Esophagus (tissue), 2 donors: ENCODE data around the gene MBTD1. TPM values are rescaled to one million over a fixed set of nuclear protein-coding genes. Genes with fewer than 3 reads are reported as not detected.
"Not testable (repeated sequence)": the region's sequence is repeated elsewhere in the genome, so short reads cannot be mapped to it uniquely, and the experiment has no call there.

ENCODE experiments used
- H3K27ac ChIP-seq, 2 donors: one replicate each; pipeline ENCODE4 v1.5.1; 2013; ENCODE audit warnings: low read depth in 2 of 2, mild to moderate bottlenecking in 2 of 2, inconsistent platforms in 1 of 2, low read length in 1 of 2, moderate library complexity in 1 of 2
- H3K27me3 ChIP-seq, 2 donors: one replicate each; pipeline ENCODE4 v1.6.1; 2013; ENCODE audit warnings: low read length in 2 of 2, control low read depth in 1 of 2, mild to moderate bottlenecking in 1 of 2; ENCODE audit not compliant: insufficient read depth in 2 of 2, control insufficient read depth in 1 of 2
- H3K36me3 ChIP-seq, 2 donors: one replicate each; pipeline ENCODE4 v1.6.1; 2013; ENCODE audit warnings: low read length in 1 of 2; ENCODE audit not compliant: control insufficient read depth in 2 of 2, insufficient read depth in 2 of 2
- H3K4me1 ChIP-seq, 2 donors: one replicate each; pipeline ENCODE4 v1.6.1; 2013; ENCODE audit warnings: low read length in 1 of 2; ENCODE audit not compliant: control insufficient read depth in 2 of 2, insufficient read depth in 2 of 2
- H3K4me3 ChIP-seq, 2 donors: one replicate each; pipeline ENCODE4 v1.5.1; 2013; ENCODE audit warnings: low read length in 2 of 2, mild to moderate bottlenecking in 2 of 2, low read depth in 1 of 2, moderate library complexity in 1 of 2
- H3K9me3 ChIP-seq, 2 donors: one replicate each; pipeline ENCODE4 v1.6.1; 2013; ENCODE audit warnings: mild to moderate bottlenecking in 2 of 2, low read depth in 1 of 2, low read length in 1 of 2, moderate library complexity in 1 of 2; ENCODE audit not compliant: control insufficient read depth in 2 of 2, insufficient read depth in 1 of 2
- WGBS, 2 donors: extraction: QIAGEN DNeasy Blood & Tissue Kit; methylation state at CpG; one replicate each; pipeline ENCODE4 v1.1.7; 2013; 5-methylcytosine and 5-hydroxymethylcytosine counted together
- polyA plus RNA-seq, 2 donors: library from polyadenylated mRNA; stranded (reverse); fragments of 200-250 nt; gene quantifications; one replicate each; pipeline ENCODE4 v1.2.3, GENCODE V29; 2013
- donor health status: healthy with polysubstance abuse.
- donor health status: Bipolar disorder and iron deficiency.

MBTD1 gene
- polyA plus RNA-seq, 2 donors: 3.9 to 8.0 TPM

DNA sequence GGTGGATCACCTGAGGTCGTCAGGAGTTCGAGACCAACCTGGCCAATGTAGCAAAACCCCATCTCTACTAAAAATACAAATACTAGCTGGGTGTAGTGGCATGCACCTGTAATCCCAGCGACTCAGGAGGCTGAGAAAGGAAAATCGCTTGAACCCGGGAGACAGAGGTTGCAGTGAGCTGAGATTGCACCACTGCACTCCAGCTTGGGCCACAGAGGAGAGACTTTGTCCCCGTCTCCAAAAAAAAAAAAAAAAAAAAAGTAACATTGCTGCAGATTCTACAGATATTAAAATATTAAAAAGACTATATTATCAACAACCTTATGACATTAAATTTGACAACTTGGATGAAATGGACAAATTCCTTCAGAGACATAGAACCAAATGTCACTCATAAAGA, 25.7 kb downstream of the MBTD1 start:
- no peaks in the 10 kb centered on the region for H3K36me3 ChIP-seq
- H3K4me1 ChIP-seq: peaks cover 0 to 3% of the 10 kb centered on the region in 2 donors
- 95% methylated on average over 5 of the region's 6 CpGs for WGBS, 2 donors
- H3K27me3 ChIP-seq: no peaks in the 10 kb centered on the region
- H3K27ac ChIP-seq: no peak overlapping the region
- H3K4me3 ChIP-seq: no peak overlapping the region
- no peaks in the 10 kb centered on the region for H3K9me3 ChIP-seq

DNA sequence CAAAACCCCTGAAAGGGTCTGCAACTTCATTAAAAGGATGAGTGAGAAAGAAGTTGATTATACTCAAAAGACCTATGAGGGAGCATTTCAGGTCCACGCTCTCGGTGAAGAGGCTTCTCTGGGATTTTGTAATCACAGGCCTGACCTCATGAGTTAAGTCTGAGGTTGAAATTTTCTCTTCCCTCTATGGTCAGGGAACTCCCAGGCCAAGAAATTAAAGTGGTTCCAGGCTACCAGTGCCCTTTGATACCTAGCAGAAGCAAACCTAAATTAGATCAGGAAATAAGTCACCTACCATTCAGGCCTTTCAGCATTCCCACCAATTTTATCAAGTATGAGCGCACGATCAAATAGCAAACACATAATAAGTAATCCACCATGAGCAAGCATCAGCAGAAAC, 27.9 kb downstream of the MBTD1 start:
- no peaks in the 10 kb centered on the region for H3K36me3 ChIP-seq
- no peaks in the 10 kb centered on the region for H3K9me3 ChIP-seq
- H3K27me3 ChIP-seq: no peaks in the 10 kb centered on the region
- no peak overlapping the region for H3K4me3 ChIP-seq
- 75 to 87% methylated on average over 4 of the region's 4 CpGs for WGBS, 2 donors
- H3K27ac ChIP-seq: no peak overlapping the region
- H3K4me1 ChIP-seq: peaks cover 0 to 3% of the 10 kb centered on the region in 2 donors

DNA sequence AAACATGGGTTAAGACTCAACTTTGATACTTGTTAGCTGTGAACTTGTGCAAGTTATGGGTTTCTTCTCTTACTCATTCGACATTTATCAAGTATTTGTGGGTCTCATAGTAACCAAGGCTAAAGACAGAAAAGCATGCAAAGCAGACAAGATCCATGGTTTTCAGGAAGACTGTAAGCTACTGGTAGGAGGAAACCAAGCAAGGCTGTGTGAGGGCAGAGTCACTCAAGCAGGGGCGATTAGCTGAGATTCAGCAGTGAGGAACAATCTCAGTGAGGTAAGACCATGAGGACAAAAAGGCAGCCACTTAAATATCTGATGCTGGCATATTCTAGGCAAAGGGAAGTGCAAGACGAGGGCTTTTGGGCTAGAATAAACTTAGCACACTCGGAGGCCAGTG, 29.5 kb downstream of the MBTD1 start:
- no peaks in the 10 kb centered on the region for H3K9me3 ChIP-seq
- H3K27ac ChIP-seq: no peak overlapping the region
- 86 to 89% methylated on average over 4 of the region's 4 CpGs for WGBS, 2 donors
- no peaks in the 10 kb centered on the region for H3K36me3 ChIP-seq
- H3K4me1 ChIP-seq: peaks cover 0 to 3% of the 10 kb centered on the region in 2 donors
- H3K4me3 ChIP-seq: no peak overlapping the region
- no peaks in the 10 kb centered on the region for H3K27me3 ChIP-seq

DNA sequence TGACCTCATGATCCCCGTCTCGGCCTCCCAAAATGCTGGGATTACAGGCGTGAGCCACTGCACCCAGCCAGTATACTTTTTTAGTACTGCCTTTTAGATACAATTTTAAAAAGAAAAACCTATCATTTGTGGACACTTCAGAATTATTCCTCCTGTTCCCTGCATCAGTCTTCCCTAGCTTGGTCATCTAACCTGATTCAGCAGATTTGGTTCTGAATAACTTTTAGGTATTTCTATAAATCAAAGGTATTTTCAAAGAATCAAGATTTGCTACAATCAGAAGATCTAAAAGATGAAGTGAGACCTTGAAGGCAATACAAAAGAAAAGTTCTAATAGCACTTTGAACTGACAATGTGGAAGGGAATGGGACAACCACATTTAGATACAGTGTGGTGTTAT, 30.0 kb downstream of the MBTD1 start:
- H3K36me3 ChIP-seq: no peaks in the 10 kb centered on the region
- no peak overlapping the region for H3K27ac ChIP-seq
- H3K27me3 ChIP-seq: no peaks in the 10 kb centered on the region
- WGBS, 2 donors: 96 to 98% methylated on average over 3 of the region's 3 CpGs
- no peak overlapping the region for H3K4me3 ChIP-seq
- peaks cover 0 to 3% of the 10 kb centered on the region in 2 donors for H3K4me1 ChIP-seq
- no peaks in the 10 kb centered on the region for H3K9me3 ChIP-seq

DNA sequence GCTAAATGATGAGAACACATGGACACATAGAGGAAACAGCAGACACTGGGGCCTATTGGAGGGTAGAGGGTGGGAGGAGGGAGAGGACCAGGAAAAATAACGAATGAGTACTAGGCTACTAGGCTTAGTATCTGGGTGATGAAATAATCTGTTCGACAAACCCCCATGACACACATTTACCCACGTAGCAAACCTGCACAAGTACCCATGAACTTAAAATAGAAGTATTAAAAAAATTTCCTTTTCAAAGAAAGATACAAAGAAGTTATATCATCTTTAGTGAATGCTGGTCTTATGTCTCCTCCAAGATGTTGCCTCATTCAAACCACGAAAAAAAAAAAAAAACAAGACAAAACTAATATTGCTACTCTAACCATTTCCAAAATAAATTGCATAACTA, 31.7 kb downstream of the MBTD1 start:
- WGBS, 2 donors: 63 to 71% methylated on average over 4 of the region's 4 CpGs

DNA sequence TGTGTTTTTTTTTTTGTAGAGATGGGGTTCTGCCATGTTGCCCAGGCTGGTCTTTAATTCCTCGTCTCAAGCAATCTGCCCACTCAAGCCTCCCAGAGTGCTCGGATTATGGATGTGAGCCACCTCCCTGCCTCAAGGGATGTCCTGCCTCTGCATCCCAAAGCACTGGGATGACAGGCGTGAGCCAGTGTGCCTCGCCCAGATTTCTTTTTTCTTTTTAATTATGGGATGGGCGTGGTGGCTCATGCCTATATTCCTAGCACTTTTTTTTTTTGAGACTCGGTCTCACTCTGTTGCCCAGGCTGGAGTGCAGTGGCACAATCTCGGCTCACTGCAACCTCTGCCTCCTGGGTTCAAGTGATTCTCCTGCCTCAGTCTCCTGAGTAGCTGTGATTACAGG, 34.3 kb downstream of the MBTD1 start:
- peak overlapping the region in 1 of 2 donors; percentile 33 for H3K27ac ChIP-seq
- not testable (repeated sequence) for H3K4me1 ChIP-seq

More for the DNA sequence above, 31.7 kb downstream of the MBTD1 start:
- Histone ChIP-seq H3K4me1 (peaks cover 0 to 3% of the 10 kb centered on the region in 2 donors), H3K27me3 (no peaks in the 10 kb centered on the region), H3K4me3 (no peak overlapping the region), H3K36me3 (no peaks in the 10 kb centered on the region), H3K9me3 (no peaks in the 10 kb centered on the region), H3K27ac (no peak overlapping the region)

DNA sequence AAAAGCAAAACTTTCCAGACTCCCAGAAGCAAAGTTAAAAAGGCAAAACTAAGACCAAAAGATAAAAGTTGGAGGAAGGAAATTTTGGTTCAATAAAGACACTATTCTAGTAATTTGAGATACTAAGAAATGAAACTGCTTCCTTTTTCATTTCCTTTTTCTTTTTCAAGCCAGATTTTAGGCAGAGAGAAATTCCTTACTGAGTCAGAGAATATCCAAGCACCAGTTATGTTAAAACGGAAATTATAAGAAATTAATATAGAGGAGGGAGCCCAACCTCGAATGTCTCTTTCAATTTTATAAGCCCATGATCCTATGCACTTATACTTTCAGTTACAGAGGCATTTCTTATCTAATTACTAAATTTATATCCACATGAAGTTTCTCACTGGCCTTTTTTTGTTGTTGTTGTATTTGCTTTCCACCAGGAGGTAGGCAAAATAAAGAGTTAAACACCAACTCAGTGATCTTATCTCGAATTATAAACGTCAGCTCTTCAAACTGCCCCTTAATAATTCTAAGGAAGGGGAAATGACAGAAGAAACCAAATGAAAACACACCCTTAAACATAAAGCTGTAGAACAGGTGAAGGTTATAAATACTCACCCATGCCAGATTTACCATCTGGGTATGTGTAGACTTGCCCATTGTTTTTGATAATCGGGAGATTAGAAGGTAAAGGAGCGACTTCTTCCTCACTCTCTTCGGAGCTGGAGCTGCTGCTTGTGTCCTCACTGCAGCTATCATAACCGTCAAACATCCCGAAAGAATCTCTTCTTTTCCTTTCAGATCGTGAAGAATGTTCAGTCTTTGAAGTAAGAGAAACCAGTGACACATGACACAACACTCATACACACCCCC, 35.2 kb downstream of the MBTD1 start:
- H3K9me3 ChIP-seq: no peaks in the 10 kb centered on the region
- H3K36me3 ChIP-seq: no peaks in the 10 kb centered on the region
- H3K4me3 ChIP-seq: no peak overlapping the region
- H3K27me3 ChIP-seq: no peaks in the 10 kb centered on the region
- WGBS, 2 donors: 42 to 46% methylated on average over 10 of the region's 10 CpGs
- no peaks in the 10 kb centered on the region for H3K4me1 ChIP-seq
- no peak overlapping the region for H3K27ac ChIP-seq

More for the DNA sequence above, 34.3 kb downstream of the MBTD1 start:
- H3K9me3 ChIP-seq, H3K4me3 ChIP-seq, H3K36me3 ChIP-seq, H3K27me3 ChIP-seq: not testable (repeated sequence)
- 70 to 72% methylated on average over 7 of the region's 7 CpGs for WGBS, 2 donors

DNA sequence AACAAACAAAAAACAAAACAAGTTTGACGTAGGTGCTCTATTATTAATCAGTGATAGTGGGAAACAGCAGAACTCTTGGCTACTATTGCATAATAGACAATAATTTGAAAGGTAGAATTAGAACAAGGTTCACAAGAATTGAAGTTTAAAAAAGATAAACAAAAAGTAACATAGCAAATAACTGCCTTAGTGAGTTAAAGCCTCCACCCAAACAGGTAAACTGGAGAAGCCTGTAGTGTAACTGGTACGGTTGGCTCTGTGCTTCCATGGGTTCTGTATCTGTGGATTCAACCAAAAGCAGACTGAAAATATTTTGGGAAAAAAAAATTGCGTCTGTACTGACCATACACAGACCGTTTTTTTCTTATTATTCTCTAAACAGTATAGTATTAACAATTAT, 38.5 kb downstream of the MBTD1 start:
- Histone ChIP-seq H3K4me3 (no peak overlapping the region), H3K27ac (no peak overlapping the region), H3K36me3 (no peaks in the 10 kb centered on the region), H3K9me3 (no peaks in the 10 kb centered on the region), H3K4me1 (no peaks in the 10 kb centered on the region), H3K27me3 (no peaks in the 10 kb centered on the region)
- 81 to 83% methylated on average over 4 of the region's 4 CpGs for WGBS, 2 donors

DNA sequence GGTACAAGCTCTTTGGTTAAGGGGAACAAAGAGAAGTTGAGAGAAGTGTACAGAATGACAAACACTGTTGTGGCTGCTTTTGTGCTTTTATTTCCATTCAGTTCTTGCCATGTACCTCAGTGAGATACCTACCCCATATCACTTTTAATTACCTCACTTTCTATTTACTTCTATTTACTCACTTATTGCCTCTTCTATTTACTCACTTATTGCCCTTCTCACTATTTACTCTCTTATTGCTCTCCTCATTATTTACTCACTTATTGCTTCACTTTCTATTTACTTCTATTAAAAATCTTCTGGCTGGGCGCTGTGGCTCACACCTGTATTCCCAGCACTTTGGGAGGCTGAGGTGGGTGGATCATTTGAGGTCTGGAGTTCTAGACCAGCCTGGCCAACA, 41.9 kb downstream of the MBTD1 start:
- Histone ChIP-seq H3K4me1 (no peaks in the 10 kb centered on the region), H3K4me3 (no peak overlapping the region), H3K36me3 (no peaks in the 10 kb centered on the region), H3K27me3 (no peaks in the 10 kb centered on the region), H3K27ac (no peak overlapping the region), H3K9me3 (no peaks in the 10 kb centered on the region)
- 93 to 97% methylated on average over 1 of the region's 1 CpG for WGBS, 2 donors

DNA sequence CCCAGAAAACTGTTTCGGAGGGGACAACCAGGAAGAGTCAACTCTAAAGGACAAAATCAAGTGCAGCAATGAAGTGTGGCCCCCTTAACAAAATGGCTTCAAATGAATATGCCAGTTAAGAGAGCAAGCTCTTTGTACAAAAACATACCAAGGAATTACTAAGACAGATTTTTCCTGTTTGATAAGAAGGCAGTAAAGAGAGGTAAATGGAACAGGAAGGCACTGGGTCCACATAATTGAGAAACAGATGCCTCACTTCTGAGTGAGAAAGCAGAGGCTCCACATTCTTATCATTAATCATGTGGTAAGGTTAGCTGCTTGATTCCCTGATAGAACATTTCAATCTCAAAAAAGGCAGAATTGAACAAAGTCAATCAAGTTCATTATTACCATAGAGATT, 44.9 kb downstream of the MBTD1 start:
- H3K27me3 ChIP-seq: no peaks in the 10 kb centered on the region
- WGBS, 2 donors: 97% methylated on average over 1 of the region's 1 CpG
- no peaks in the 10 kb centered on the region for H3K9me3 ChIP-seq
- H3K4me1 ChIP-seq: no peaks in the 10 kb centered on the region
- peaks cover 0 to 2% of the 10 kb centered on the region in 2 donors for H3K36me3 ChIP-seq
- H3K4me3 ChIP-seq: no peak overlapping the region
- no peak overlapping the region for H3K27ac ChIP-seq
